ENCODE results near the gene MICOS13.

The MICOS13 gene

DNA sequence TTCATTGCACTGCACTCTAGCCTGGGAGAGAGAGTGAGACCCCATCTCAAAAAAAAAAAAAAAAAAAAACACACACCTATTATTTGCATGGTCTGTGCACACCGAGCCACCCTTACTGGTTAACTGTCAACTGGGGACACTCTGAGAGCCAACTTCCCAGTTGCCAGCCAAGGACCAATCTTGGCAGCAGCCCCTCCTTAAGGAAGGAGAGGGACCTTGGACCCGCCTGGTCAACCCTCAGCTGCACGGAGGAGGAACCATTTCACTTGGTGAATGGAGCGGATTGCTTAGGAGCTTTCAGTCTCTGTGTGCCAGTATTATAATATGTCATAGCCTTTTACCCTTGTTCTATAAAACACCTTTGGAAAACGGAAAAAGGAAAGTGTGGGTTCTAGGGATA, 24.9 kb downstream of the MICOS13 start:
- no peaks in the 10 kb centered on the region for H4K20me1 ChIP-seq (ENCODE audit: control insufficient read depth, insufficient read depth, low read depth, low read length)

DNA sequence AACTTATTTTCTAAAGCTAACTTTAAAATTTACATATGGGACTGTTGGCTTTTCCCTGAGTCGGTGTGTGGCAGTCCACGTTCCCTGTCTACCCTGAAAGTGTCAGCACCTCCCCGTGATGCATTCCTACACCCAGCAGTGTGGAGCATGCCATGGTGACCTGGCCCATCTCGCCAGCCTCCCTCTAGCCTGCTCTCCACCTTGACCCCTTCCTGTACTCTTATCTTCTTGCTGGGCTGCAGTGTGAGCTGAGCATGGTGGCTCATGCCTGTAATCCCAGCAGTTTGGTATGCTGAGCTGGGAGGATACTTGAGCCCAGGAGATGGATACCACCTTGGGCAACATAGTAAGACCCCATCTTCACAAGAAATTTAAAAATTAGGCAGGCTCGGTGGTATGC, 25.4 kb downstream of the MICOS13 start:
- Histone ChIP-seq H3K36me3 (ENCODE audit: control insufficient read depth, low read length) (peaks cover 90% of the 10 kb centered on the region), H3K9me2 (replicated peaks; ENCODE audit: control insufficient read depth, low read length) (no peaks in the 10 kb centered on the region), H3K79me2 (ENCODE audit: control insufficient read depth, low read length) (peaks cover under 1% of the 10 kb centered on the region), H3K27ac (ENCODE audit: low read depth, low read length) (no peak overlapping the region), H3K9me3 (ENCODE audit: control insufficient read depth, insufficient read depth, low read length) (no peaks in the 10 kb centered on the region), H3K27me3 (ENCODE audit: control insufficient read depth, low read length) (no peaks in the 10 kb centered on the region), H3K4me3 (ENCODE audit: low read length) (no peak overlapping the region), H4K20me1 (ENCODE audit: control insufficient read depth, insufficient read depth, low read depth, low read length) (no peaks in the 10 kb centered on the region), H3F3A (ENCODE audit: control insufficient read depth, insufficient read depth) (no peaks in the 10 kb centered on the region; the same call in 1 of the 2 replicates), H3K4me2 (ENCODE audit: low read length) (no peak overlapping the region), H3K4me1 (ENCODE audit: control insufficient read depth, low read length) (no peaks in the 10 kb centered on the region)
- TF ChIP-seq, protein P1, sequence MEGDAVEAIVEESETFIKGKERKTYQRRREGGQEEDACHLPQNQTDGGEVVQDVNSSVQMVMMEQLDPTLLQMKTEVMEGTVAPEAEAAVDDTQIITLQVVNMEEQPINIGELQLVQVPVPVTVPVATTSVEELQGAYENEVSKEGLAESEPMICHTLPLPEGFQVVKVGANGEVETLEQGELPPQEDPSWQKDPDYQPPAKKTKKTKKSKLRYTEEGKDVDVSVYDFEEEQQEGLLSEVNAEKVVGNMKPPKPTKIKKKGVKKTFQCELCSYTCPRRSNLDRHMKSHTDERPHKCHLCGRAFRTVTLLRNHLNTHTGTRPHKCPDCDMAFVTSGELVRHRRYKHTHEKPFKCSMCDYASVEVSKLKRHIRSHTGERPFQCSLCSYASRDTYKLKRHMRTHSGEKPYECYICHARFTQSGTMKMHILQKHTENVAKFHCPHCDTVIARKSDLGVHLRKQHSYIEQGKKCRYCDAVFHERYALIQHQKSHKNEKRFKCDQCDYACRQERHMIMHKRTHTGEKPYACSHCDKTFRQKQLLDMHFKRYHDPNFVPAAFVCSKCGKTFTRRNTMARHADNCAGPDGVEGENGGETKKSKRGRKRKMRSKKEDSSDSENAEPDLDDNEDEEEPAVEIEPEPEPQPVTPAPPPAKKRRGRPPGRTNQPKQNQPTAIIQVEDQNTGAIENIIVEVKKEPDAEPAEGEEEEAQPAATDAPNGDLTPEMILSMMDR (IDR thresholded peaks at IDR 0.05; ENCODE audit: low read depth, low read length, poor library complexity, severe bottlenecking) = no peak
- no peak for TF ChIP-seq EZH2phosphoT487 (IDR thresholded peaks at IDR 0.05; ENCODE audit: borderline replicate concordance, low read length)

More for the DNA sequence above, 24.9 kb downstream of the MICOS13 start:
- no peaks in the 10 kb centered on the region for H3K9me3 ChIP-seq (ENCODE audit: control insufficient read depth, insufficient read depth, low read length)
- H3F3A ChIP-seq (ENCODE audit: control insufficient read depth, insufficient read depth) = no peaks in the 10 kb centered on the region; the same call in 1 of the 2 replicates
- no peaks in the 10 kb centered on the region; the same call in none of the 2 replicates for H3K79me2 ChIP-seq (ENCODE audit: control insufficient read depth, low read length)
- no peak overlapping the region for H3K4me3 ChIP-seq (ENCODE audit: low read length)
- no peak overlapping the region for H3K27ac ChIP-seq (ENCODE audit: low read depth, low read length)
- no peaks in the 10 kb centered on the region for H3K9me2 ChIP-seq (replicated peaks; ENCODE audit: control insufficient read depth, low read length)
- H3K4me1 ChIP-seq (ENCODE audit: control insufficient read depth, low read length) = no peaks in the 10 kb centered on the region
- no peaks in the 10 kb centered on the region for H3K27me3 ChIP-seq (ENCODE audit: control insufficient read depth, low read length)
- H3K4me2 ChIP-seq (ENCODE audit: low read length) = no peak overlapping the region
- H3K36me3 ChIP-seq (ENCODE audit: control insufficient read depth, low read length) = peaks cover 90% of the 10 kb centered on the region
- TF ChIP-seq, protein P1 (IDR thresholded peaks at IDR 0.05; ENCODE audit: low read depth, low read length, poor library complexity, severe bottlenecking) = no peak
- TF ChIP-seq EZH2phosphoT487 (IDR thresholded peaks at IDR 0.05; ENCODE audit: borderline replicate concordance, low read length) = no peak

DNA sequence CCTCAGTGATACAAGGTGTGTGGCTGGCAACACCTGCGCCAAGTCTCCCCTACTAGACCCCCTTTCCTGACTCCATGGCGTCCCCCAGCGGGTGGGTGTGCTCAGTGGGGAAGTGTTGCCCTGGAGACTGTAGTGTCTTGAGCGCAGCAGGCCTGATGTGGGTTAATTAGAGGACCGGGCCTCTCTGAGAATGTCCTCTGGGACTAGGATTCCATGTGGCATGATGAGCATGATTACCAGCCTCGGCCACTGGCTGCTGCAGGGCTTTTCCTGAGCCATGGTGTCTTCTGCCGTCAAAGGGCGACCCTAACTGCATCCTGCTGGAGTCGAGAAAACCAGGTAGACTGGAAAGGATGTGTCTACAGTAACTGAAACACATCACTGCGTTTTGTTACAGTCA, 28.1 kb downstream of the MICOS13 start:
- H3K4me1 ChIP-seq (ENCODE audit: control insufficient read depth, low read length) = no peaks in the 10 kb centered on the region
- no peaks in the 10 kb centered on the region for H3K27me3 ChIP-seq (ENCODE audit: control insufficient read depth, low read length)
- no peaks in the 10 kb centered on the region for H3K9me3 ChIP-seq (ENCODE audit: control insufficient read depth, insufficient read depth, low read length)
- H3F3A ChIP-seq (ENCODE audit: control insufficient read depth, insufficient read depth) = no peaks in the 10 kb centered on the region; the same call in 1 of the 2 replicates
- H4K20me1 ChIP-seq (ENCODE audit: control insufficient read depth, insufficient read depth, low read depth, low read length) = no peaks in the 10 kb centered on the region
- TF ChIP-seq EZH2phosphoT487 (IDR thresholded peaks at IDR 0.05; ENCODE audit: borderline replicate concordance, low read length) = no peak
- TF ChIP-seq, protein P1 (IDR thresholded peaks at IDR 0.05; ENCODE audit: low read depth, low read length, poor library complexity, severe bottlenecking) = no peak
- peaks cover 13% of the 10 kb centered on the region for H3K79me2 ChIP-seq (ENCODE audit: control insufficient read depth, low read length)
- no peak overlapping the region for H3K4me3 ChIP-seq (ENCODE audit: low read length)
- H3K9me2 ChIP-seq (replicated peaks; ENCODE audit: control insufficient read depth, low read length) = no peaks in the 10 kb centered on the region
- H3K27ac ChIP-seq (ENCODE audit: low read depth, low read length) = no peak overlapping the region
- peaks cover 87% of the 10 kb centered on the region for H3K36me3 ChIP-seq (ENCODE audit: control insufficient read depth, low read length)
- H3K4me2 ChIP-seq (ENCODE audit: low read length) = no peak overlapping the region
